ENCODE results near the gene PRSS36.
"Not testable (repeated sequence)": the region's sequence is repeated elsewhere in the genome, so short reads cannot be mapped to it uniquely, and the experiment has no call there.

PRSS36 gene

GRCh38 chr16:31106509-31107464, 43.1 kb downstream of the PRSS36 start:
- in situ Hi-C loops (cut with MboI; ENCODE audit: low sequenced_read_pairs): no loop called here

GRCh38 chr16:31105677-31106213, 44.1 kb downstream of the PRSS36 start:
- in situ Hi-C loops (cut with MboI; ENCODE audit: low sequenced_read_pairs): no loop called here

GRCh38 chr16:31100876-31101641, 48.8 kb downstream of the PRSS36 start:
- in situ Hi-C loops (cut with MboI; ENCODE audit: low sequenced_read_pairs): not testable (repeated sequence)

- in situ Hi-C loops (cut with MboI; ENCODE audit: low sequenced_read_pairs): loop anchor here (25.0 kb wide), 1 partner anchor 762 kb away; the partner anchor contains the start of gene ZNF267
Observed at GRCh38 chr16:31099860-31100638, 49.8 kb downstream of the PRSS36 start.

- in situ Hi-C loops (cut with MboI; ENCODE audit: low sequenced_read_pairs): loop anchor here (25.0 kb wide), 1 partner anchor 768 kb away; the partner anchor contains the start of gene ZNF267
Observed at GRCh38 chr16:31094424-31095120, 55.3 kb downstream of the PRSS36 start, which contains the start of gene VKORC1. Gene VKORC1 (minus strand): TSS chr16:31094797. CDS start chr16:31094729, 68 bp downstream.

- in situ Hi-C loops (cut with MboI; ENCODE audit: low sequenced_read_pairs): loop anchor here (25.0 kb wide), 1 partner anchor 768 kb away; the partner anchor contains the start of gene ZNF267
Observed at GRCh38 chr16:31094088-31094423, 55.8 kb downstream of the PRSS36 start.

GRCh38 chr16:31093132-31093703, 56.6 kb downstream of the PRSS36 start:
- in situ Hi-C loops (cut with MboI; ENCODE audit: low sequenced_read_pairs): loop anchor here (25.0 kb wide), 1 partner anchor 769 kb away; the partner anchor contains the start of gene ZNF267

GRCh38 chr16:31092330-31092729, 57.5 kb downstream of the PRSS36 start:
- in situ Hi-C loops (cut with MboI; ENCODE audit: low sequenced_read_pairs): loop anchor here (25.0 kb wide), 1 partner anchor 770 kb away; the partner anchor contains the start of gene ZNF267

- in situ Hi-C loops (cut with MboI; ENCODE audit: low sequenced_read_pairs): loop anchor here (25.0 kb wide), 1 partner anchor 772 kb away; the partner anchor contains the start of gene ZNF267
Observed at GRCh38 chr16:31090540-31090939, 59.3 kb downstream of the PRSS36 start.

- in situ Hi-C loops (cut with MboI; ENCODE audit: low sequenced_read_pairs): loop anchor here (25.0 kb wide), 1 partner anchor 773 kb away; the partner anchor contains the start of gene ZNF267
Observed at GRCh38 chr16:31089199-31089598, 60.7 kb downstream of the PRSS36 start.
